Liver (tissue), 3 donors: Measurements from ENCODE around the gene SPRY2.

Source experiments
- ATF3 ChIP-seq: IDR thresholded peaks from 2 replicates; pipeline ENCODE4 v1.6.1; 2016; ENCODE audit warnings: antibody characterized with exemption
- RAD21 ChIP-seq, 2 donors: IDR thresholded peaks; 2 replicates each; pipeline ENCODE4 v1.6.1; 2016; ENCODE audit warnings: antibody characterized with exemption in 2 of 2, mild to moderate bottlenecking in 2 of 2
- YY1 ChIP-seq: IDR thresholded peaks from 2 replicates; pipeline ENCODE4 v1.6.1; 2016; ENCODE audit warnings: antibody characterized with exemption, mild to moderate bottlenecking
- TF ChIP-seq, protein P1 (sequence below): fragments of 150-350 bp; IDR thresholded peaks from 2 replicates; pipeline ENCODE4 v1.5.1; 2017; ENCODE audit warnings: improper control_type of control experiment, low read depth, low read length; ENCODE audit not compliant: missing input control
- TF ChIP-seq, protein P2 (sequence below): IDR thresholded peaks from 2 replicates; pipeline ENCODE4 v1.6.1; 2016; ENCODE audit warnings: antibody characterized with exemption
- TF ChIP-seq, protein P3 (sequence below): IDR thresholded peaks from 2 replicates; pipeline ENCODE4 v1.6.1; 2016; ENCODE audit warnings: antibody characterized with exemption, mild to moderate bottlenecking
- donor health status: healthy.
- donor health status: healthy.

DNA sequence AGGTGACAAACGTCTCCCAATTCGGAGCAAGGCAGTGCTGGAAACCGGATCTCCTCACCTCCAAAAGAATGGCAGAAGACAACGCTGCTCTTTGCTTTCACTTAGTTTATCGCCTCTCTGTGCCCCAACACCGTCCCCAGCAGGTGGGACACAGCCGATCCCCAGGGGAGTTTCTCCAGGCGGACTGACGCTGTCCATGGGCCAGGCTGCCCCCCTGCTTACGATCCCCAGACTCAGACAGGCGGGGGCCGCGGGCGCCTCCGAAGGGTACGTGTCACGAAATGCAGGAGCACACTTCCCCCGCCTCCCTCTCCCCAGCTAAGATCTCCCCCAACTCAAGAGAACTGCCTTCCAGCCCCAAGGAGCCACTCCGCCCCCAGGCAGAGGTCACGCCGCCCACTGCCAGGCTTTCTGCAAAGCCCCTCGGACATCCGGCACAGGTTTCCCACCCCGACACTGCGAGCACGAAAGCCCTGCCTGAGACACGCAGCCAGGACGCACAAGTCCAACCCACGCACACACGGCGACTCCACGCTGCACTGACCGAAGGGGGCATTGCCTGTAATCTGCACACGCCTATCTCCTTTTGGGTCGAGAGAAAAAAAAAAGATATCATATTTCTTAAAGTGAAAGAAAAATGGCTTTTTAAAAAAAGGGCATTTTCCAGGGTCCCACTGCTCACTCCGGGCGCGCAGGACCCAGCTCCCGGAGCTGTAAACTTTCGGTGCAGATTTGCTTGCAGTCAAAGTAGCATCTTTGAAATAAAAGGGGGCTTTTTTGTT is 2.0 kb downstream of the SPRY2 start:
- TF ChIP-seq, protein P1, sequence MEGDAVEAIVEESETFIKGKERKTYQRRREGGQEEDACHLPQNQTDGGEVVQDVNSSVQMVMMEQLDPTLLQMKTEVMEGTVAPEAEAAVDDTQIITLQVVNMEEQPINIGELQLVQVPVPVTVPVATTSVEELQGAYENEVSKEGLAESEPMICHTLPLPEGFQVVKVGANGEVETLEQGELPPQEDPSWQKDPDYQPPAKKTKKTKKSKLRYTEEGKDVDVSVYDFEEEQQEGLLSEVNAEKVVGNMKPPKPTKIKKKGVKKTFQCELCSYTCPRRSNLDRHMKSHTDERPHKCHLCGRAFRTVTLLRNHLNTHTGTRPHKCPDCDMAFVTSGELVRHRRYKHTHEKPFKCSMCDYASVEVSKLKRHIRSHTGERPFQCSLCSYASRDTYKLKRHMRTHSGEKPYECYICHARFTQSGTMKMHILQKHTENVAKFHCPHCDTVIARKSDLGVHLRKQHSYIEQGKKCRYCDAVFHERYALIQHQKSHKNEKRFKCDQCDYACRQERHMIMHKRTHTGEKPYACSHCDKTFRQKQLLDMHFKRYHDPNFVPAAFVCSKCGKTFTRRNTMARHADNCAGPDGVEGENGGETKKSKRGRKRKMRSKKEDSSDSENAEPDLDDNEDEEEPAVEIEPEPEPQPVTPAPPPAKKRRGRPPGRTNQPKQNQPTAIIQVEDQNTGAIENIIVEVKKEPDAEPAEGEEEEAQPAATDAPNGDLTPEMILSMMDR, result peak; percentile 14
- TF ChIP-seq, protein P2, sequence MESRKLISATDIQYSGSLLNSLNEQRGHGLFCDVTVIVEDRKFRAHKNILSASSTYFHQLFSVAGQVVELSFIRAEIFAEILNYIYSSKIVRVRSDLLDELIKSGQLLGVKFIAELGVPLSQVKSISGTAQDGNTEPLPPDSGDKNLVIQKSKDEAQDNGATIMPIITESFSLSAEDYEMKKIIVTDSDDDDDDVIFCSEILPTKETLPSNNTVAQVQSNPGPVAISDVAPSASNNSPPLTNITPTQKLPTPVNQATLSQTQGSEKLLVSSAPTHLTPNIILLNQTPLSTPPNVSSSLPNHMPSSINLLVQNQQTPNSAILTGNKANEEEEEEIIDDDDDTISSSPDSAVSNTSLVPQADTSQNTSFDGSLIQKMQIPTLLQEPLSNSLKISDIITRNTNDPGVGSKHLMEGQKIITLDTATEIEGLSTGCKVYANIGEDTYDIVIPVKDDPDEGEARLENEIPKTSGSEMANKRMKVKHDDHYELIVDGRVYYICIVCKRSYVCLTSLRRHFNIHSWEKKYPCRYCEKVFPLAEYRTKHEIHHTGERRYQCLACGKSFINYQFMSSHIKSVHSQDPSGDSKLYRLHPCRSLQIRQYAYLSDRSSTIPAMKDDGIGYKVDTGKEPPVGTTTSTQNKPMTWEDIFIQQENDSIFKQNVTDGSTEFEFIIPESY, result no peak
- peak; percentile 24 to 54 for TF ChIP-seq RAD21 (IDR thresholded peaks at IDR 0.05)
- TF ChIP-seq, protein P3, sequence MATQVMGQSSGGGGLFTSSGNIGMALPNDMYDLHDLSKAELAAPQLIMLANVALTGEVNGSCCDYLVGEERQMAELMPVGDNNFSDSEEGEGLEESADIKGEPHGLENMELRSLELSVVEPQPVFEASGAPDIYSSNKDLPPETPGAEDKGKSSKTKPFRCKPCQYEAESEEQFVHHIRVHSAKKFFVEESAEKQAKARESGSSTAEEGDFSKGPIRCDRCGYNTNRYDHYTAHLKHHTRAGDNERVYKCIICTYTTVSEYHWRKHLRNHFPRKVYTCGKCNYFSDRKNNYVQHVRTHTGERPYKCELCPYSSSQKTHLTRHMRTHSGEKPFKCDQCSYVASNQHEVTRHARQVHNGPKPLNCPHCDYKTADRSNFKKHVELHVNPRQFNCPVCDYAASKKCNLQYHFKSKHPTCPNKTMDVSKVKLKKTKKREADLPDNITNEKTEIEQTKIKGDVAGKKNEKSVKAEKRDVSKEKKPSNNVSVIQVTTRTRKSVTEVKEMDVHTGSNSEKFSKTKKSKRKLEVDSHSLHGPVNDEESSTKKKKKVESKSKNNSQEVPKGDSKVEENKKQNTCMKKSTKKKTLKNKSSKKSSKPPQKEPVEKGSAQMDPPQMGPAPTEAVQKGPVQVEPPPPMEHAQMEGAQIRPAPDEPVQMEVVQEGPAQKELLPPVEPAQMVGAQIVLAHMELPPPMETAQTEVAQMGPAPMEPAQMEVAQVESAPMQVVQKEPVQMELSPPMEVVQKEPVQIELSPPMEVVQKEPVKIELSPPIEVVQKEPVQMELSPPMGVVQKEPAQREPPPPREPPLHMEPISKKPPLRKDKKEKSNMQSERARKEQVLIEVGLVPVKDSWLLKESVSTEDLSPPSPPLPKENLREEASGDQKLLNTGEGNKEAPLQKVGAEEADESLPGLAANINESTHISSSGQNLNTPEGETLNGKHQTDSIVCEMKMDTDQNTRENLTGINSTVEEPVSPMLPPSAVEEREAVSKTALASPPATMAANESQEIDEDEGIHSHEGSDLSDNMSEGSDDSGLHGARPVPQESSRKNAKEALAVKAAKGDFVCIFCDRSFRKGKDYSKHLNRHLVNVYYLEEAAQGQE, result no peak
- no peak for TF ChIP-seq ATF3
- peak; percentile 45 for TF ChIP-seq YY1
